Activated T-cell treated with anti-CD3 and anti-CD28 coated beads, Interleukin-2, amount 50 U/mL, for 1 hour (primary cell): Measurements from ENCODE around the gene ZDHHC24.

Experiments
- DNase-seq: peaks from one replicate; pipeline ENCODE4 v3.0.0-alpha.2; 2020

Gene ZDHHC24

GRCh38 chr11:66493130-66493529, 52.7 kb downstream of the ZDHHC24 start:
- DNase-seq = no peak

- no peak for DNase-seq
These were observed 53.5 kb downstream of the ZDHHC24 start for GRCh38 chr11:66492161-66492865.

DNA sequence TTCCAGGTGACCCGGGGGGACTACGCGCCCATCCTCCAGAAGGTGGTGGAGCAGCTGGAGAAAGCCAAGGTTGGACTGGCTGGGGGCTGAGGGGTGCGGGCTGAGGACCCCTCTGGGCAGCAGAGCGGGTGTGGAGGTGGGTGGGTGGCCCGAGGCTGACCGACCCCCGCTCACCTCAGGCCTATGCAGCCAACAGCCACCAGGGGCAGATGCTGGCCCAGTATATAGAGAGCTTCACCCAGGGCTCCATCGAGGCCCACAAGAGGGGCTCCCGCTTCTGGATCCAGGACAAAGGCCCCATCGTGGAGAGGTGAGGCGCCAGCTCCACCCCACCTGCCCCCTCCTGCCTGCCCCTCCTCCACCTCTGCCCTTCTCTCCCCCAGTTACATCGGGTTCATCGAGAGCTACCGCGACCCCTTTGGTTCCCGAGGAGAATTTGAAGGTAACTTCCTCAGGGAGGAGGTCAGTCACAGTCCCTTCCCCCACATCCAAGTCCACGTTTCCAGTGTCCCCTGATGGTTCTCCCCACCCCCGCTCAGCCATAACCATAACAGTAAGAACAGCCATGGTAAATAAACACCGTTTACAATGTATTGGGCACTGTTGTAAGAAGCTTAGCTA, 54.4 kb downstream of the ZDHHC24 start:
- no peak for DNase-seq

DNA sequence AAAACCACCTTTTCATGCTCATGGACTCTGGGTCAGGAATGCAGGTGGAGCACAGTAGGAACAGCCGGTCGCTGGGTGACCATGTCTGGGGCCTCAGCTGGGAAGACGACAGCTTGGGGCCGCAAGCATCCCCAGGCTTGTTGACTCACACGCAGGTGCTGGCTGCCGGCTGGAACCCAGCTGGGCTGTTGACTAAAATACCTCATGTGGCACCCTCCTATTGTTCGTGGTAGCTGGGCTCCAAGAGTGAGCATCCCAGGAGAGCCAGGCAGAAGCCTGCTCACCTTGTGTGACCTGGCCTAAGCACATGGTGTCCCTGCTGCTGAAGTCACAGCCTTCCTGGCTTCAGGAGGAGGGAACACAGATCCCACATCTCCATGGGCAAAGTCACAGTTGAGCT, 56.2 kb downstream of the ZDHHC24 start:
- no peak for DNase-seq

- DNase-seq = no peak
These were observed 56.9 kb downstream of the ZDHHC24 start for GRCh38 chr11:66488957-66489356.

DNA sequence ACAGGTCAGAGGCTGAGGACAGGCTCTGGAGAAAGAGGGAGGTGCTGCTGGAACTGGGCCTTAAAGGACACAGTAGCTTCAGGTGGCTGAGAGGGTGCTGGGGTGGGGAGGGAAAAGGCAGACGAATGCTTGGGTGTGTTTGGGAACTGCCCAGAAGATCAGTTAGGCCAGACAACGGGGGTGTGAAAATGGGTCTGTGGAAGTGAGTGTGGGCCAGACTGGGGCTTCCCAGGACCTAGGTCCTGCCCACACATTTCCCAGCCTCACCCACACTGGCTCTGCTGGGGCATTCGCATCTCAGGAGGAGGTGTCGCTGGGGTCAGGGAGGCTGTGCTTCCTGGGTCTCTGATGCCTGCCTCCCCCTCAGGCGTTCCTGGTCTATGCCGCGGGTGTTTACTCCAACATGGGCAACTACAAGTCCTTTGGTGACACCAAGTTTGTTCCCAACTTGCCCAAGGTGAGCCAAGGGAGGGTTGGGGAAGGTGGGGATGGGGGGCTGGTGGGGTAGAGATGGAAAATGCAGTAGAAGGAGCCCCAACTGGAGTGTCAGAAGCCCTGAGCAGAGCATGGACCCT, 61.0 kb downstream of the ZDHHC24 start:
- DNase-seq = no peak

GRCh38 chr11:66480117-66480938, 65.5 kb downstream of the ZDHHC24 start, which contains the start of gene DPP3:
Gene DPP3 (plus strand): TSS chr11:66480434. CDS start chr11:66482201, 1,767 bp downstream.
- DNase-seq = peak; percentile 94

GRCh38 chr11:66479394-66480116, 66.3 kb downstream of the ZDHHC24 start:
- no peak for DNase-seq

- peak; percentile 40 for DNase-seq
These were observed 67.0 kb downstream of the ZDHHC24 start for GRCh38 chr11:66478729-66479393.

DNA sequence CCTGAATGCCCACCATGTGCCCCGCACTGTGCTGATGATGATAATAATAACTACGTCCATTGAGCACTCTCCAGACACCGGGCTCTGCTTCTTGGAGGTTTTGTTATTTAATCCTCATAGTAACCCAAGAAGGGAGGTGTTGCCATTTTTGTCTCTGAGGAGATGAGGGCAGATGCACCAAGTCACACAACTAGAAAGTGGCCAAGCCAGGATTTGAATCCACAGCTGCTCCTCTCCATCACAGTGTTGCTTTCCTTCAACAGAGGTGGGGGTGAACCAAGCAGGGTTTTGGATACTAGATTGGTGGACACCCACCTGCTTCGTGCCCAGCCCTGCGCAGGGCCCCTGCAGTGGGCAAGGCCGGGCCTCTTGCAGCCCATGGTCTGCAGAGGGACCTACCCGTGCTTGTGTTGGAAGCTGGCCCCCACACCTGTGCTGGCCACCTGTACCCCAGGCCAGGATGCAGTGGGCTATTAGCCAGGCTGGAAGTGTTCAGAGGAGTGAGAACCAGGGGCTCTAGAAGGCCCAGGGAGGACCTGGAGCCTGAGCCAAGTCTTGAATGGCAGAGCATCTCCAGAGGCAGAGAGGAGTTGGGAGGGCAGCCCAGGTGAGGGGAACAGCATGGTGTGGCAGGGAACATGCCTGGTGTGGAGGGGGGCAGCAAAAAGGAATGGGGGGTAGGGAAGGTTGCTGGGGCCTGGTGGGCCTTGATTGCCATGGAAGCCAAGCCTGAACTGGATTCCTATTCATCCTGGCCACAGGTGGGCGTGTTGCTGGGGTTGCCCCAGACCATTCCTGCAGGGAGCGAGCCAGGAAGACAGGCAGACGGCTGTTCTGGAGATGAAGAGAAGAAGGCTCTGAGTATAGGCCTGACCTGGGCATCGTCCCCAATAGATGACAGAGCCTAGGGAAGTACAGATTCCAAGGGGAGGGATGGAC, 68.3 kb downstream of the ZDHHC24 start:
- no peak for DNase-seq

- DNase-seq = no peak
These were observed 69.0 kb downstream of the ZDHHC24 start for GRCh38 chr11:66476841-66477251.

- no peak for DNase-seq
These were observed 69.5 kb downstream of the ZDHHC24 start for GRCh38 chr11:66476173-66476840.

DNA sequence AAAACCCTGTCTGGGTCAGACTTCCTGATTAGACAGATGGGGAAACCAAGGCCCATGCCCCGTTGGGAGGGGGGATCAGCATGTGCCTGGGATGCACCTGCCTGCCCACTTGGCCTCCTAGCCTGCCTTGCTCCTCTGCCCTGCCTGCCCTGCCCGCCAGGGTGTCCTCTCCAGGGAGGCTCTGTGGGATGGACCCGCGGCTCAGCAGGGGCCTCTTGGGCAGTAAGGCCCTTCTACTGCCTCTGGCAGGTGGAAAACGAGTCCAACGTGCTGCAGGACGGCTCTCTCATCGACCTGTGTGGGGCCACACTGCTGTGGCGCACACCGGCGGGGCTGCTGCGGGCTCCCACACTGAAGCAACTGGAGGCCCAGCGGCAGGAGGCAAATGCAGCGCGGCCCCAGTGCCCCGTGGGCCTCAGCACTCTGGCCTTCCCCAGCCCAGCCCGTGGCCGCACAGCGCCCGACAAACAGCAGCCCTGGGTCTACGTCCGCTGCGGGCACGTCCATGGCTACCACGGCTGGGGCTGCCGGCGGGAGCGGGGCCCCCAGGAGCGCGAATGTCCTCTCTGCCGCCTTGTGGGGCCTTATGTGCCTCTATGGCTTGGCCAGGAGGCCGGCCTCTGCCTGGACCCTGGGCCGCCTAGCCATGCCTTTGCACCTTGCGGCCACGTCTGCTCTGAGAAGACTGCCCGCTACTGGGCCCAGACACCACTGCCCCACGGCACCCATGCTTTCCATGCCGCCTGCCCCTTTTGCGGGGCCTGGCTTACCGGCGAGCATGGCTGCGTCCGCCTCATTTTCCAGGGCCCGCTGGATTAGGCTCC, 70.3 kb downstream of the ZDHHC24 start:
- no peak for DNase-seq

GRCh38 chr11:66473608-66474515, 72.0 kb downstream of the ZDHHC24 start:
- DNase-seq = no peak

DNA sequence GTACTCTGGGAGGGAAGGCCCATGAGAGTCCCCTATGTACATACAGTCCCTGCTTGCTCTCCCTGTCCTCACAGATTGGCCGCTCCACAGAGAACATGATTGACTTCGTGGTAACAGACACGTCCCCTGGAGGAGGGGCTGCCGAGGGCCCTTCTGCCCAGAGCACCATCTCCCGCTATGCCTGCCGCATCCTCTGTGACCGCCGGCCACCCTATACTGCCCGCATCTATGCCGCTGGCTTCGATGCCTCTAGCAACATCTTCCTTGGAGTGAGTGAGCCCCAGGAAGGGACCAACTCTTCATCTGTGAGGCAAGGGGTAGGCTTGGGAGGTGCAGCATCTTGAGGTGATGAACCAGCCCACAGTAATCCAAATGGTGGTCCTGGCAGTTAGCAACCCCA, 72.7 kb downstream of the ZDHHC24 start:
- DNase-seq = no peak

GRCh38 chr11:66472054-66472453, 73.8 kb downstream of the ZDHHC24 start:
- DNase-seq = no peak

- DNase-seq = no peak
These were observed 74.7 kb downstream of the ZDHHC24 start for GRCh38 chr11:66471142-66471541.
